HG02571 (cell line): ENCODE results near the gene CD69.
"Not testable (repeated sequence)": the region's sequence is repeated elsewhere in the genome, so short reads cannot be mapped to it uniquely, and the experiment has no call there.

Experiments
- ATAC-seq: cut with Tn5 transposase; IDR thresholded peaks from one replicate; pipeline ENCODE4 v1.9.1; 2021; ENCODE audit warnings: mild to moderate bottlenecking, moderate library complexity; ENCODE audit not compliant: unreplicated experiment

CD69 gene

DNA sequence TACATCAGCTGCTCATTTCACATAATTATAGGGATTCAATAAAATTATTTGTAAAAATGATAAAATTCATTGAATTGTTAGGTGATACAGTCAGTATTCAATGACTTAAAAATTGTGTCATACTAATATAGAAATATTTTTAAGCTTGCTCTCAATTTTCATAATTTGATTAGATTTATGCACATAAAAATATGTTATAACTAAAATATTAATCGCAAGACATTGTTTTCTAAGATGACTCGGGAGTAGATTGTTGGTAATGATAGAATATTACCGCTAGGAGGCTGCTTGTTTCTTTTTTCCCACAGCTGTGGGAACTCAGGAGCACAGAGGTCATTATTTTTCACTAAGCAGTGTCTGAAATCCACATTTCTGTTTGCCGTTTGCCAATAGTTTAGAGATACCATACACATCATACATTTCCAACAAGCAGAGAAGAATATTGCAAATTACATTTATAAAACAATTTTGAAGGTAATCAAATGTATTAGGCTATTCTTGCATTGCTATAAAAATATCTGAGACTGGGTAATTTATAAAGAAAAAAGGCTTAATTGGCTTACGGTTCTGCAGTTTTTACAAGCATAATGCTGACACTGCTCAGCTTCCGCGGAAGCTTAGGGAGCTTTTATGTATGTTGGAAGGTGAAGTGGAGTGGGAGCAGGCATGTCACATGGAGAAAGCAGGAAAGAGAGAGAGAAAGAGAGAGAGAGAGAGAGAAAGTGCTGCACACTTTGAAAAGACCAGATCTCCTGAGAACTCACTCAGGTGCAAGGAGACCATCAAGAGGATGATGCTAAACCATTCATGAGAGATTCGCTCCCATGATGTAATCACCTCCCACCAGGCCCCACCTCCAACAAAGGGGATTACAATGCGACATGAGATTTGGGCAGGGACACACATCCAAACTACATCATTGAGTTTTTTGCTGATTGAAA, 9.2 kb downstream of the CD69 start:
- ATAC-seq, result no peak

DNA sequence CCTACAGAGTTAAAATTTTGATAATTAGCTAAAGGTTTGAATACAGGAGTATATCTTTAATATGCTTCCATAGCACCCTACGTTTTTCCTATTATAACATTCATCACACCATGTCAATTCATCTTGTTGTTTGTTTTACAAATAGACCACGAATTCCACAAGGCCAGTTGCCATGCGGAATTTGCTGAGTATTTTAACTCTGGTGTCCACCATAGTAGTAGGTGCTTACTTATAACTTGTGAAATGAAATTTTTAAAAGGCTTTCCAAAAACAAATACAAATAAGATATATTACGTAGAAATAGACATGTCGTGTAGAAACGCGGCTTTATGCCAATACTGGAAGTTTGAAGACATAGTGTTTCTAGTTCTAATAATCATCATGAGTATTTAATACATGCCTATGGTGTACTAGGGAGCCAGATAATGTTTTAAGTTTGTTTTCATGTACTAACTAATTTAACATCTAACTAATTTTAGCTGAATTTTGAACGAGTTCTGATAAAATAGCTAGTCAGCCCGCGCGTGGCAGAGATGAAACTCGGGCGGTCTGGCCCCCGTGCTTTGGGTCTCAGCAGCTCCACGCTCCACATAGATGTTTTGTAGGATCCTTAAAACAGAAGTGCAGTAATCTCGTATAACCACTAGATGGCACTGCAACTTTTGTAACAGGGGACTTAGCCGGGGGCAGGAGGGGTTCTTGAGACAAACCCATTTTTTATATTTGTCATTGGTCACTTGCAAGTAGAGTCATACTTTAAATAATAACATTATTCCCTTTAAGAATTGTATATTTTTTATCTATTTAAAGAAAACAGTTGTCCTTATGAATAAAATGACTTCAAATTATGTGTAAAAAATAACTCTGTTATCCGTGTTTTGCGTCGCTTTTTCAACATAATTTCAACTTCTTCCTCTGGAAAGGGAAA, 10.2 kb downstream of the CD69 start:
- peak; percentile 60 for ATAC-seq

DNA sequence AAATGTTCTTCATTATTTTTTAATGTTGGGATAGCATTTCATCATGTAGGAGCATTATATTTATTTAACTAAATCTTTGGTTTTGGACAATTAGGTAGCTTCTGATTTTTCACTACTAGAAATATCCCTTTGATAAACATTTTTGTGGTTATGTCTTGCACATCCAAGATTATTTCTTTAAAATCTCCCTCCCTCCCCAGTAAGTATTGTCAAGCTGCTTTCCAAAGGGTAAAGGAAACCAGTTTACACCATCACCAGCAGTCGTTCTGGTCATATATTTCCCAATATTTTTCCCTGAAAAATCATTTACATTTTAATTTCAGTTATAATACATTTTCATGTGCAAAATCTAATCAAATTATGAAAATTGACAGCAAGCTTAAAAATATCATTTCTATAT, 11.1 kb downstream of the CD69 start:
- no peak for ATAC-seq

DNA sequence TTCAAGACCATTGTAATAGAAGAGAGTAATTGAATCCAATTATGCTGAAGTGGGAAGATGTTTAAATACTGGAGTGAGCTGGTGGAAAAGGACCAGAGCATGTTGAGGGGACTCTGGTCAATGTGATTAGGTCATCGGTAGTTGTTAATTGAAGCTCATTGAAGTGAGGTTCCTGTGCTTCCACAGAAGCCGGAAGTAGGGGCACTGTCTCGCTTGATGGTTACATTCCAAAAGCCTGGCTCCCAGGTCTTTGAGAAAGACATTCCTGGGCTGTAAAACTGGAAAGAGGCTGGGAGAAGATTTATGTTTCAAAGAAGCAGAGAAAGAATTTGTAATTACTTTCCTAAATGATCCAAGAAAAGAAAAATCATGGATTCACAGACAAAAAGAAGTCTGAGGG, 15.5 kb downstream of the CD69 start:
- no peak for ATAC-seq

DNA sequence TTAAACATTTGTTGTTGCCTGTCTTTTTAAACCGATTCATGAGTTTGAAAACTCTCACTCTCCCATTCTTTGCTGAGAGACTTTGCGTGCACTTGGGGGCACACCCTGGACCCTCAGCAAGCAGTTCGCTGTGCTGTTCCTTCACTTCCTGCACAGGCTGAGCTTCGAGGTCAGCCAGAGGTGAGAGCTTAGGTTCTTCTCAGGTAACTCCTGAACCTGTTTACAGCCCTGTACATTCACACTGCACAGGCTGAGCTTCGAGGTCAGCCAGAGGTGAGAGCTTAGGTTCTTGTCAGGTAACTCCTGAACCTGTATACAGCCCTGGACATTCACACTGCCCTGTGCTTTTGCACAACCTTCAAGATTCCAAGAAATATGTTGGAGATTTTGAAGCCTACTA, 18.0 kb downstream of the CD69 start:
- ATAC-seq, result no peak

DNA sequence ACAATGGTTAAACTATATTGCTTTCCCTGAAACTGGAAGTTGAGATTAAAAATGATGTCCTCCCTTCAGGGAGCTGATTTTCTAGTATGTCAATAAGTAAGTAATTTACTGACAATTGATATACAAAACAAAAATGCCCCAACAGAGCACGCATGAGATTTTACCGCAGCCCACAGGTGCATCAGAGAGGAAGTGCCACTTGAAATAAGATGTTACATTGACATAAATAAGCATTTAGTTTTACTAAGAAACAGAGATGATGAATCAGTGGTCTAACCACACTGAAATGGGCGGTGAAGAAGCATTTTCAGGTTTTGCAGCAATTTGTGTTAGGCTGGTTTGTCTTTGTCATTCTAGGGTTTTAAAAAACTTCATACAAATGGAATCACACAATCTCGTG, 19.0 kb downstream of the CD69 start:
- ATAC-seq, result peak; percentile 71

DNA sequence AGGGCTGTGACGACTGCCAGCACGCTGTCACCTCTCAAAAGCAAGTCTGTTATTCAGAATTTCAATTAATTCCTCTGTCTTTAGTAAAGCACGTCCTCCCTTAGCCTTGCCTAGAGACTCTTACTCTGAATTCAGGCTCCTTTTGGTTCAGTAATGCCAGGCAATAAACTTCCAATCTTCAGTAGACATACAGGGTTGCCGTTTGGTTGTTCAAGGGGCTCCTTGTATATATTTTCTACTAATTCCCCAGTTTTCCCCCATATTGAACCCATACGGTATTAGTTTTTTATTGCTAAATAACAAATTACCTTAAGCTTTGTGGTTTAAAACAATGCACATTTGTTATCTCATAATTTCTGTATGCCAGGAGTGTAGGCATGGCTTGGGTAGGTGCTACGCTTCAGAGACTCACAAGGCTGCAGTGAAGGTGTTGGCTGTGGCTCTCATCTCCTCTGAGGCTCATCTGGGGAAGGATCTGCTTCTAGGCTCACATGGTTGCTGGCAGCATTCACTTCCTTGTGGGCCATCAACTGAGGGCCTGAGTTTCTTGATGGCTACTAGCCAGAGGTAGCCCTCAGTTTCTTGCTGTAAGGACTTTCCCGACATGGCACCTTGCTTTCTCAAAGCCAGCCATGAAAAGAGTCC, 20.5 kb downstream of the CD69 start:
- no peak for ATAC-seq

DNA sequence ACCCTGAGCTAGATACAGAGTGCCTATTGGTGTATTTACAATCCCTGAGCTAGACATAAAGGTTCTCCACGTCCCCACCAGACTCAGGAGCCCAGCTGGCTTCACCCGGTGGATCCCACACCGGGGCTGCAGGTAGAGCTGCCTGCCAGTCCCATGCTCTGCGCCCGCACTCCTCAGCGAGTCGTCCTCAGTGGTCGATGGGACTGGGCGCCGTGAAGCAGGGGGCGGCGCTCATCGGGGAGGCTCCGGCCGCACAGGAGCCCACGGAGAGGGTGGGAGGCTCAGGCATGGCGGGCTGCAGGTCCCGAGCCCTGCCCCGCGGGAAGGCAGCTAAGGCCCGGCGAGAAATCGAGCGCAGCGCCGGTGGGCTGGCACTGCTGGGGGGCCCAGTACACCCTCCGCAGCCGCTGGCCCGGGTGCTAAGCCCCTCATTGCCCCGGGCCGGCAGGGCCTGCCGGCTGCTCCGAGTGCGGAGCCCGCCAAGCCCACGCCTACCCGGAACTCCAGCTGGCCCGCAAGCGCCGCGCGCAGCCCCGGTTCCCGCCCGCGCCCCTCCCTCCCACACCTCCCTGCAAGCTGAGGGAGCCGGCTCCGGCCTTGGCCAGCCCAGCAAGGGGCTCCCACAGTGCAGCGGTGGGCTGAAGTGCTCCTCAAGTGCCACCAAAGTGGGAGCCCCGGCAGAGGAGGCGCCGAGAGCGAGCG, 21.1 kb downstream of the CD69 start:
- not testable (repeated sequence) for ATAC-seq

DNA sequence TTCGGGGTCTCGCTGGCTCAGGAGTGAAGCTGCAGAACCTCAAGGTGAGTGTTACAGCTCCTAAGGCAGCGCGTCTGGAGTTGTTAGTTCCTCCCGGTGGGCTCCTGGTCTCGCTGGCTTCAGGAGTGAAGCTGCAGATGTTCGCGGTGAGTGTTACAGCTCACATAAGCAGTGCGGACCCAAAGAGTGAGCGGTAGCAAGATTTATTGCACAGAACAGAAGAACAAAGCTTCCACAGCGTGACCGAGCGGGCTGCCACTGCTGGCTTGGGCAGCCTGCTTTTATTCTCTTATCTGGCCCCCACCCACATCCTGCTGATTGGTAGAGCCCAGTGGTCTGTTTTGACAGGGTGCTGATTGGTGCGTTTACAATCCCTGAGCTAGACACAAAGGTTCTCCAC, 21.8 kb downstream of the CD69 start:
- not testable (repeated sequence) for ATAC-seq

DNA sequence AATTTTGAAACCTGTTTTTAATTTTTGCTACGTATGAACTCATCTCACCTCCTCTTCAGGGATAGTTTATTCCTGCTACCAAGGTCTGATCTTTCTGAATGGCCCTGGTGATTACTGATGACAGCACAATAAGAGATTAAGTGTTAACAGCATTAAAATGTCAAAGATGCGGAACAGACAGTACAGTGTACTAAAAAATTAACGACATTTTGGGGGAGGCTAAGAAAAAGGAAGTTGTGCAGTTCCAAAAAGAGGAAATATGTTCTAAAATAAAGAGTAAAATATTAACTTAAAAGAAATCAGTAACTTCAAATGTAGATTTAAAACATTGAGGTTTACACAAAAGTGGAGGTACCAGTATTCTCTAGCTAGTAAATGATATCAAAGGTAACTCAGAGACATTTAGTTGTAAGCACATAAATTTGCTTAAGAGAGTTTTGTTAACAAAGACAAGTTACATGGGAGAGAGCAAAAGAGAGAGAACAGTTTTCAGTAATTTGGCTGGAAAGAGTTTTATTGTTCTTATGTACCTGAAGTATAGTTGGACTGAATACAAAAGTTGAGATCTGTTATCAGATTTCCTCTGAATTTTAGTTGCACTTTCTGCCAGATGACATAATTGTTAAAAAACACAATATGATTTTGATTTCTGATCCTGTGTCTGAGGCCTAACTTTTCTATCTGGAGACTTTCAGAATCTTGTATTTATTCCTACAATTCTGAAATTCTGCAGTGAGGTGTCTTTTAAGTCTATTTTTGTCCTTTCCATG, 23.6 kb downstream of the CD69 start:
- ATAC-seq, result no peak

DNA sequence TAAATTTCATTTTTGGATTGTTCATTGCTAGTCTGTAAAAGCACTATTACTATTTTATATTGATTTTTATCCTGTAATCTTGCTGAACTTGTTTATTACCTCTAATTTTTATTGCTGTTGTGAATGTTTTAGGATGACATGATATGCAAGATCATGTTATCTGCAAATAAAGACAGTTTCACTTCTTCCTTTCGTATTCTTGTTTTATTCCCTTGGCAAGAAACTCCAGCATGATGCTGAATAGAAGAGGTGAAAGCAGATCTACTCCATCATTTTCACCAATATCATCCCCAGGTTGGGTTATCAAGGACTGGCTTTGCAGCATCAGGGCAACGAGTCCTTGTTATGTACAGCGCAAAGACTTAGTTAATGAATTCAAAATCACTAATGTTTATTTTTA, 25.1 kb downstream of the CD69 start:
- no peak for ATAC-seq

DNA sequence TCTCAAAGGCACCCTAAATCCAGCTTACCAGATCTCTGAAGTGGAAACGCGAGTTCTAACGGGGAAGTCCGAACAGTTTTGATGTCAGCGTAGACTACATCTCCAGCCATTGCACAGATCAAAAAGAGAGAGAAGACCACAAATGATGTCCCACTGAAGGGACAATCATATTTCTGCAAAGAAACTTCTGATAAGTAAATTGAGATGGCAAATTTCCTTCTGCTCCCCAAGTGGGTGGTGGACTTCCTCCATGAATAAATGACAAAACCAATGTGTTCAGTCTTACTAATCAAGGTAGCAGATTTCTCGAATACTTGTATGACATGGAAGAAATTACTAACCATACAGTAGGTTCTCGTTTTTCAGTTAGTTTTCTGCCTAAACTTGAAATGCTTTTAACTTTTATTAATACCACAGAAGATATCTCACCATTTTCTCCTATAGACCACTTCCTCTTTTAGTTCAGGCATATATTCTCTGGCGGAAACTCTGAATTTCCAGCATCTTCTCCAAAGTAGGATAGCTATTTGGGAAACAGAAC, 27.7 kb downstream of the CD69 start, which contains the start of gene CLECL1:
CLECL1 (minus strand) TSS at position 177 of the 541 bp plus-strand sequence.
- ATAC-seq, result no peak

DNA sequence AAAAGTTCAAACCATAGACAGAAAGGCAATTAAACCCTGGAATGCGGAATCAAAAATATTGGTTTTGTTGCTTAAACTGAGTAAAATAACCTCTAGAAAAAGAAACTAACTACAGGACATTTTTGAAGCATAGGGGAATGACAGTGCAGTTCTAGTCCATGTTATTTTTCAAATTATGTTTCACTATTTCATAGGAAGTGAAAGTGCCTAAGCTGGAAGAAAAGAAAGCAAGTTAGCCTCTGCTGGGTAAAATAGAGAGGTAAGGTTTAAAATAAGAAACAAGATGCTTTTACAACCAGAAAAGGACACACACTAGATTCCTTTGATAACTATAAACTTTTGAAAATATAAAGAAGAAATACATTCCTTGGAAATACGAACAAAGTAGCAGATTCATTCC, 28.9 kb downstream of the CD69 start:
- no peak for ATAC-seq

DNA sequence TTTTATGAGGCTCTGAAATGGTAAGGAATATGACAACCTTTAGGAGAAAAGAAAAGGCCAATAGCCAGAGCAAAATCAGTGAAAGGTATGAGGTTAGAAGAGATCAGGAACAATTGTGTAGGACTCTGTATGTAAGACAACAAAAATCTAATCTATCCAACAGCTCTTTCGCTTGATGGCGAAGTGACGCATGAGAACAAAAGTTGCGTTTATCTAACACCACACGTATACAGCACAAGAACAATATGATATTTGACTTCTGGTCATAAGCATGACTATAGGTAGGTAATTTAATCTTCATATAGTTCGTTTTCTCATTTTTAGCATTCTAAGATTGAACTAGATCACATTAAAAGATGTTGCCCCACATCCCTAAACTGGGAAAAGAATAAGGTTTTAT, 29.3 kb downstream of the CD69 start:
- no peak for ATAC-seq

DNA sequence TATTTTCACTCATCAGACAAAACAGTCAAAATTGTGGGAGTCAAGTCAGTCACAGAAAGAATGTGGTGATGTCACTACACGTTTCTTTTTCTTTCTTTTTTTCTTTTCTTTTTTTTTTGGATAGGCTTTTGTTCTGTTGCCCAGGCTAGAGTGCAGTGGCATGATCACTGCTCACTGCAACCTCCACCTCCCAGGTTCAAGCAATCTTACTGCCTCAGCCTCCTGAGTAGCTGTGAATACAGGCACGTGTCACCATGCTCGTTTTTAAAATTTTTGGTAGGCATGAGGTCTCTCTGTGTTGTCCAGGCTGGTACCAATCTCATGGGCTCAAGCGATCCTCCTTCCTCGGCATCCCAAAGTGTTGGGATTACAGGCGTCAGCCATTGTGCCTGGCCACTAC, 30.1 kb downstream of the CD69 start:
- no peak for ATAC-seq

DNA sequence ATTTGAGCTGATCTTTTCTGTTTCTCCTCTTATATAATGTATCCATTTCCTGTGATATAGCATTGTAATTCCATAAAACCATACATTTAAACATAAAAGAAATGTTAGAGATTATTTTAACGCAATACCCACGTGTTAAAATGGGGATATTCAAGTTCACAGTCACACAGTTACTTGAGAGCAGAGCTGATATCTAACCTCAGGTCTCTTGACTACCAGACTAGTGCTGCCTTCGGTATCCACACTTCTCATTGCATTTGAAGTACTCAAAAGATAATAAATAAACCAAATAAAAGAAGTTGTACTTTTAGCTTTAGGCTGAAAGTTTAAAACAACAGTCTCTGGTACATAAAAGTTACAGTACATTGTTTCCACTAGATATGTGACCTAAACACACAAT, 30.7 kb downstream of the CD69 start:
- ATAC-seq, result no peak

DNA sequence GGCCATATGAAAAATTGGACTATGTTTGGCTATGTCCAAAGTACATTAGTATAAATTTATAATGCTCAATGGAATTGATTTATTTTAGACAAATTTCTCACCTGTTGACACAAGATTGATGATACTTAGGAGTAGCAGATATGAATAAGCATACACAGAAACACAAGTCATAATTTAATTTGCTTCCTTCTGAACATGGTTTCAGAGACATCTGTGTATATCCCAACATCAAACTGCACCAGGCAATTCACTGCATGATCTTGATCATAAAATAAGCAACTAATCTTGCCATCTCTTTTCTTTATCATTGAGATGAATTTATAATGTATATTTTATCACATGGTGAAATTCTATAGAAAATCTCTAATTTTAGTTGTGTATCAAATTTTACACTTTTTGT, 31.6 kb downstream of the CD69 start:
- ATAC-seq, result no peak

DNA sequence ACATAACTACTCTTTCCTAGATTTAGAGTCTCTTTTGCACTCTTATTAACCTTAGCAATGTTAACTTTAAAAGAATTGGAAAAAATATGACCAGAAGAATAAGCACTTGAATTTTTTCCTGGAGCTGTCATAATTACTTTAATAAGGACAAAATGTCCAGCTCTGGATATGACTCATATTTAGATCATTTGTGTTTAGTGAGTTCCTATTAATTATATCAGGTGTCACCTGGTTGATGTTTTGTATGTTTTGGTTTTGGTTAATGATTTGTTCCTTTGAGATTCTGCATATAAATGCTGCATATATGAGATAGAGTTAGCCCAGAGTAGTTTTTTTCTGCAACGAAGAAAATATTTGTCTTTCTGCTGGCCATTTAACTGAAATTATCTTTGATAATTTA, 32.9 kb downstream of the CD69 start:
- ATAC-seq, result no peak

DNA sequence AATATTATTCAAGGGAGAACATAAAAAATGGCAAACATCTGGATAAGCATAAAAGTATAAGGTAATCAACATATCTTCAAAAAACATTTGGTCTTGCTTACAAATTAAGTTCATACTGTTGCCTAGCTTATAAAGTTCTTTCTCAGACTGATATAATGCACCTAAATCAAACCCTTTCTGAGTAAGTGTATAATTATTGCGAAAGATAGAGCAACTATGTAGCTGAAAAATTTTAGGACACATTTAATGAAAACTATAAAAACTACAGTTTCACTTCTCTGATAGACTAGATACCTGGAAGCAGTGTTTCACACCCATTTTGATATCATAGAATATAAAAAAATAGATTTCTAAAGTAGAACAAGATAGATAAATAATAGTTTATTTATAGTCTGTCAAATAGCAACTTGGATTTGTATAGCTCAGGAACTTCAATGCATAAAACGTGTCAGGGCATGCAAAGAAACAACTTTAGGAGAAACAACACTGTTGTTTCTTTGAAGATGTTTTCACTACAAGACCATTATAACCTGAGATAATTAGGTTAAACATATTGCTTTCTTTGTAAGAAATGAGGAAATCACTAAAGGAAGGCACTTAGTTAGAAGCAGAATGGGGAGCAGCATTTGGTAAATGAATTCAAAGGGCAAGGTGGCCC, 35.4 kb downstream of the CD69 start:
- no peak for ATAC-seq
